ENCODE data around the gene RPL32. TPM values are rescaled to one million over a fixed set of nuclear protein-coding genes. Genes with fewer than 3 reads are reported as not detected.

Gene RPL32
- polyA plus RNA-seq, 3 donors from 2014 or later, result 525 to 1,812 (median 1,173) TPM

GRCh38 chr3:12817343-12817710, 24.0 kb downstream of the RPL32 start:
- no peaks in the 10 kb centered on the region for H3K36me3 Mint-ChIP-seq
- H3K9me3 Mint-ChIP-seq, result no peaks in the 10 kb centered on the region

GRCh38 chr3:12816521-12817342, 24.6 kb downstream of the RPL32 start:
- no peaks in the 10 kb centered on the region for H3K36me3 Mint-ChIP-seq
- H3K27ac Mint-ChIP-seq, result no peak overlapping the region
- no peak overlapping the region for H3K4me3 Mint-ChIP-seq

More at GRCh38 chr3:12817343-12817710, 24.0 kb downstream of the RPL32 start:
- Mint-ChIP-seq H3K27ac (no peak overlapping the region), H3K4me1 (no peaks in the 10 kb centered on the region), H3K27me3 (ENCODE audit: low read depth in 3 of 3) (peaks cover 0 to 2% (median 1%) of the 10 kb centered on the region in 3 donors), H3K4me3 (no peak overlapping the region)
- no peak for DNase-seq

GRCh38 chr3:12815719-12816118, 25.6 kb downstream of the RPL32 start:
- Mint-ChIP-seq H3K27me3 (ENCODE audit: low read depth in 3 of 3) (peaks cover 0 to 2% (median 1%) of the 10 kb centered on the region in 3 donors), H3K27ac (no peak overlapping the region), H3K36me3 (no peaks in the 10 kb centered on the region), H3K9me3 (no peaks in the 10 kb centered on the region), H3K4me3 (no peak overlapping the region), H3K4me1 (peaks cover 0 to 1% of the 10 kb centered on the region in 2 donors)
- no peak for DNase-seq

More at GRCh38 chr3:12816521-12817342, 24.6 kb downstream of the RPL32 start:
- no peak for DNase-seq
- Mint-ChIP-seq H3K27me3 (ENCODE audit: low read depth in 3 of 3) (peaks cover 0 to 2% (median 1%) of the 10 kb centered on the region in 3 donors), H3K4me1 (no peaks in the 10 kb centered on the region), H3K9me3 (no peaks in the 10 kb centered on the region)

- Mint-ChIP-seq H3K27ac (no peak overlapping the region), H3K4me3 (no peak overlapping the region)
These were observed 26.3 kb downstream of the RPL32 start for GRCh38 chr3:12815078-12815477.

GRCh38 chr3:12813967-12814366, 27.4 kb downstream of the RPL32 start:
- no peak overlapping the region for H3K4me3 Mint-ChIP-seq
- H3K36me3 Mint-ChIP-seq, result no peaks in the 10 kb centered on the region
- H3K4me1 Mint-ChIP-seq, result peaks cover 5 to 8% of the 10 kb centered on the region in 2 donors
- peaks cover 0 to 2% (median 2%) of the 10 kb centered on the region in 3 donors for H3K27me3 Mint-ChIP-seq (ENCODE audit: low read depth in 3 of 3)
- DNase-seq, result no peak
- no peak overlapping the region for H3K27ac Mint-ChIP-seq
- no peaks in the 10 kb centered on the region for H3K9me3 Mint-ChIP-seq

More at GRCh38 chr3:12815078-12815477, 26.3 kb downstream of the RPL32 start:
- DNase-seq, result no peak
- Mint-ChIP-seq H3K36me3 (no peaks in the 10 kb centered on the region), H3K27me3 (ENCODE audit: low read depth in 3 of 3) (peaks cover 0 to 2% (median 1%) of the 10 kb centered on the region in 3 donors), H3K4me1 (peaks cover 0 to 5% of the 10 kb centered on the region in 2 donors), H3K9me3 (no peaks in the 10 kb centered on the region)

- Mint-ChIP-seq H3K4me3 (no peak overlapping the region), H3K9me3 (no peaks in the 10 kb centered on the region), H3K27ac (no peak overlapping the region), H3K27me3 (ENCODE audit: low read depth in 3 of 3) (peaks cover 0 to 8% (median 2%) of the 10 kb centered on the region in 3 donors), H3K4me1 (peaks cover 5 to 9% of the 10 kb centered on the region in 2 donors), H3K36me3 (no peaks in the 10 kb centered on the region)
- DNase-seq, result no peak
These were observed 28.6 kb downstream of the RPL32 start for GRCh38 chr3:12812812-12813211.

- no peak for DNase-seq
- Mint-ChIP-seq H3K9me3 (no peaks in the 10 kb centered on the region), H3K36me3 (no peaks in the 10 kb centered on the region), H3K27me3 (ENCODE audit: low read depth in 3 of 3) (peaks cover 0 to 8% (median 4%) of the 10 kb centered on the region in 3 donors), H3K4me1 (peaks cover 5 to 9% of the 10 kb centered on the region in 2 donors), H3K27ac (peak overlapping the region in 5 of 6 donors; percentile 60 to 71 (median 64)), H3K4me3 (peak overlapping the region; percentile 64 to 80 (median 77))
These were observed 30.4 kb downstream of the RPL32 start for GRCh38 chr3:12810961-12811360.

- peaks cover 0 to 8% (median 4%) of the 10 kb centered on the region in 3 donors for H3K27me3 Mint-ChIP-seq (ENCODE audit: low read depth in 3 of 3)
- H3K9me3 Mint-ChIP-seq, result no peaks in the 10 kb centered on the region
- peaks cover 5 to 9% of the 10 kb centered on the region in 2 donors for H3K4me1 Mint-ChIP-seq
- peak overlapping the region; percentile 64 to 80 (median 77) for H3K4me3 Mint-ChIP-seq
- DNase-seq, result peak; percentile 96 to 97 (median 97)
- peak overlapping the region; percentile 60 to 83 (median 66) for H3K27ac Mint-ChIP-seq
- H3K36me3 Mint-ChIP-seq, result no peaks in the 10 kb centered on the region
These were observed 31.2 kb downstream of the RPL32 start for GRCh38 chr3:12810013-12810780.

GRCh38 chr3:12809435-12809834, 31.9 kb downstream of the RPL32 start:
- Mint-ChIP-seq H3K27ac (peak overlapping the region in 1 of 6 donors; percentile 55), H3K4me1 (peaks cover 5 to 9% of the 10 kb centered on the region in 2 donors), H3K36me3 (no peaks in the 10 kb centered on the region), H3K27me3 (ENCODE audit: low read depth in 3 of 3) (peaks cover 3 to 8% (median 4%) of the 10 kb centered on the region in 3 donors), H3K9me3 (no peaks in the 10 kb centered on the region), H3K4me3 (peak overlapping the region; percentile 68 to 78 (median 70))
- DNase-seq, result no peak

- Mint-ChIP-seq H3K27ac (peak overlapping the region in 1 of 6 donors; percentile 18), H3K9me3 (no peaks in the 10 kb centered on the region), H3K4me3 (peak overlapping the region; percentile 68 to 78 (median 70)), H3K4me1 (peaks cover 5 to 9% of the 10 kb centered on the region in 2 donors), H3K27me3 (ENCODE audit: low read depth in 3 of 3) (peaks cover 3 to 8% (median 4%) of the 10 kb centered on the region in 3 donors), H3K36me3 (no peaks in the 10 kb centered on the region)
- DNase-seq, result no peak
These were observed 32.4 kb downstream of the RPL32 start for GRCh38 chr3:12809001-12809400.

GRCh38 chr3:12808587-12808986, 32.8 kb downstream of the RPL32 start:
- Mint-ChIP-seq H3K9me3 (no peaks in the 10 kb centered on the region), H3K27ac (no peak overlapping the region), H3K4me3 (peak overlapping the region; percentile 11 to 78 (median 26)), H3K4me1 (peaks cover 5 to 9% of the 10 kb centered on the region in 2 donors), H3K27me3 (ENCODE audit: low read depth in 3 of 3) (peaks cover 3 to 8% (median 4%) of the 10 kb centered on the region in 3 donors), H3K36me3 (no peaks in the 10 kb centered on the region)
- no peak for DNase-seq

- Mint-ChIP-seq H3K36me3 (no peaks in the 10 kb centered on the region), H3K9me3 (no peaks in the 10 kb centered on the region), H3K27me3 (ENCODE audit: low read depth in 3 of 3) (peaks cover 3 to 7% (median 4%) of the 10 kb centered on the region in 3 donors), H3K4me1 (peaks cover 5 to 9% of the 10 kb centered on the region in 2 donors), H3K27ac (no peak overlapping the region), H3K4me3 (no peak overlapping the region)
- DNase-seq, result no peak
These were observed 33.6 kb downstream of the RPL32 start for GRCh38 chr3:12807601-12808359.

GRCh38 chr3:12807066-12807465, 34.3 kb downstream of the RPL32 start:
- Mint-ChIP-seq H3K36me3 (no peaks in the 10 kb centered on the region), H3K9me3 (no peaks in the 10 kb centered on the region), H3K27me3 (ENCODE audit: low read depth in 3 of 3) (peaks cover 3 to 7% (median 4%) of the 10 kb centered on the region in 3 donors), H3K4me1 (peaks cover 5 to 9% of the 10 kb centered on the region in 2 donors), H3K4me3 (no peak overlapping the region), H3K27ac (no peak overlapping the region)
- no peak for DNase-seq
